OCI-LY1 (cell line): ENCODE results near the gene C2orf49.

Experiments
- H2AFZ ChIP-seq: fragments of 200-600 bp; sonication (generic), shearing (Covaris generic); 2 replicates; pipeline ENCODE4 v1.6.0; 2014; ENCODE audit warnings: antibody characterized with exemption, mild to moderate bottlenecking, low read length
- H3F3A ChIP-seq: fragments of 200-600 bp; sonication (generic), shearing (Covaris generic); 2 replicates; pipeline ENCODE4 v1.6.0; 2014; ENCODE audit warnings: mild to moderate bottlenecking, antibody characterized with exemption, low read length, moderate library complexity; ENCODE audit not compliant: insufficient read depth
- H3K27ac ChIP-seq: fragments of 200-600 bp; sonication (generic); 2 replicates; pipeline ENCODE4 v1.5.1; 2014; ENCODE audit warnings: low read length, mixed run types, mild to moderate bottlenecking, low read depth; ENCODE audit not compliant: poor library complexity, severe bottlenecking
- H3K27me3 ChIP-seq: fragments of 200-600 bp; sonication (generic); 2 replicates; pipeline ENCODE4 v1.6.0; 2014; ENCODE audit warnings: antibody characterized with exemption, mild to moderate bottlenecking, low read length, moderate library complexity; ENCODE audit not compliant: insufficient read depth
- H3K36me3 ChIP-seq: fragments of 200-600 bp; sonication (generic); 2 replicates; pipeline ENCODE4 v1.6.1; 2014; ENCODE audit warnings: mild to moderate bottlenecking, antibody characterized with exemption, low read length, moderate library complexity, mixed read lengths; ENCODE audit not compliant: insufficient read depth
- H3K4me1 ChIP-seq: fragments of 200-600 bp; sonication (generic); 2 replicates; pipeline ENCODE4 v1.5.1; 2014; ENCODE audit warnings: mild to moderate bottlenecking, low read length, moderate library complexity; ENCODE audit not compliant: insufficient read depth, severe bottlenecking
- H3K4me2 ChIP-seq: fragments of 200-600 bp; sonication (generic), shearing (Covaris generic); 2 replicates; pipeline ENCODE4 v1.6.1; 2014; ENCODE audit warnings: low read length
- H3K4me3 ChIP-seq: fragments of 200-600 bp; sonication (generic); 2 replicates; pipeline ENCODE4 v1.5.1; 2014; ENCODE audit warnings: low read length, low read depth, mild to moderate bottlenecking, mixed read lengths; ENCODE audit not compliant: poor library complexity, severe bottlenecking
- H3K79me2 ChIP-seq: fragments of 200-600 bp; shearing (Covaris generic); 2 replicates; pipeline ENCODE4 v1.6.1; 2016; ENCODE audit warnings: mixed run types, low read length, mixed read lengths; ENCODE audit not compliant: insufficient read depth
- H3K9ac ChIP-seq: fragments of 200-600 bp; sonication (generic), shearing (Covaris generic); 2 replicates; pipeline ENCODE4 v1.6.1; 2014; ENCODE audit warnings: mild to moderate bottlenecking, low read length, mixed read lengths
- H3K9me2 ChIP-seq: fragments of 200-600 bp; sonication (generic), shearing (Covaris generic); 2 replicates; pipeline ENCODE4 v1.6.1; 2014; ENCODE audit warnings: low read depth, mild to moderate bottlenecking, low read length, mixed read lengths
- H3K9me3 ChIP-seq: fragments of 200-600 bp; shearing (Covaris generic); 2 replicates; pipeline ENCODE4 v1.6.1; 2014; ENCODE audit warnings: low read length, mixed read lengths
- H4K20me1 ChIP-seq: fragments of 200-600 bp; sonication (generic), shearing (Covaris generic); 2 replicates; pipeline ENCODE4 v1.6.0; 2016; ENCODE audit warnings: mild to moderate bottlenecking, low read length; ENCODE audit not compliant: insufficient read depth
- CTCF ChIP-seq: fragments of 200-600 bp; sonication (generic), shearing (Covaris generic); IDR thresholded peaks from 2 replicates; pipeline ENCODE4 v1.5.1; 2017; ENCODE audit warnings: mild to moderate bottlenecking, antibody characterized with exemption, low read length, moderate library complexity, mixed read lengths
- EZH2 ChIP-seq: fragments of 200-600 bp; sonication (generic), shearing (Covaris generic); IDR thresholded peaks from 2 replicates; pipeline ENCODE4 v1.8.0; 2017; ENCODE audit warnings: borderline replicate concordance, mixed run types, mild to moderate bottlenecking, antibody characterized with exemption, low read length, moderate library complexity, mixed read lengths

C2orf49 gene

GRCh38 chr2:105379741-105380186 is 42.4 kb downstream of the C2orf49 start:
- Histone ChIP-seq H3K9me2 (no peaks in the 10 kb centered on the region), H3K79me2 (no peaks in the 10 kb centered on the region), H3K9ac (no peak overlapping the region), H3F3A (no peaks in the 10 kb centered on the region), H3K4me2 (no peak overlapping the region), H3K27me3 (peaks cover 8% of the 10 kb centered on the region; the same call in 1 of the 2 replicates), H3K36me3 (no peaks in the 10 kb centered on the region), H3K4me3 (no peak overlapping the region), H3K9me3 (no peaks in the 10 kb centered on the region), H2AFZ (no peak overlapping the region), H3K4me1 (no peaks in the 10 kb centered on the region), H3K27ac (no peak overlapping the region), H4K20me1 (no peaks in the 10 kb centered on the region)
- TF ChIP-seq EZH2, result no peak
- no peak for TF ChIP-seq CTCF

- Histone ChIP-seq H3K27ac (no peak overlapping the region), H3F3A (no peaks in the 10 kb centered on the region), H3K79me2 (no peaks in the 10 kb centered on the region)
Measured at GRCh38 chr2:105380432-105381100, 43.2 kb downstream of the C2orf49 start.

GRCh38 chr2:105381101-105381668 is 43.8 kb downstream of the C2orf49 start:
- Histone ChIP-seq H3F3A (no peaks in the 10 kb centered on the region), H3K27ac (no peak overlapping the region), H3K4me1 (no peaks in the 10 kb centered on the region)

More at GRCh38 chr2:105380432-105381100, 43.2 kb downstream of the C2orf49 start:
- H3K4me3 ChIP-seq, result no peak overlapping the region
- no peak overlapping the region for H3K4me2 ChIP-seq
- no peaks in the 10 kb centered on the region for H3K36me3 ChIP-seq
- no peaks in the 10 kb centered on the region for H4K20me1 ChIP-seq
- H2AFZ ChIP-seq, result no peak overlapping the region
- H3K9me3 ChIP-seq, result no peaks in the 10 kb centered on the region
- no peak for TF ChIP-seq CTCF
- no peak for TF ChIP-seq EZH2
- H3K4me1 ChIP-seq, result no peaks in the 10 kb centered on the region
- peaks cover 13% of the 10 kb centered on the region for H3K27me3 ChIP-seq
- no peaks in the 10 kb centered on the region for H3K9me2 ChIP-seq
- H3K9ac ChIP-seq, result no peak overlapping the region

More at GRCh38 chr2:105381101-105381668, 43.8 kb downstream of the C2orf49 start:
- Histone ChIP-seq H3K27me3 (peaks cover 11% of the 10 kb centered on the region), H3K79me2 (no peaks in the 10 kb centered on the region), H2AFZ (no peak overlapping the region), H3K9ac (no peak overlapping the region), H4K20me1 (no peaks in the 10 kb centered on the region), H3K36me3 (no peaks in the 10 kb centered on the region), H3K4me3 (no peak overlapping the region), H3K9me2 (no peaks in the 10 kb centered on the region), H3K9me3 (no peaks in the 10 kb centered on the region), H3K4me2 (no peak overlapping the region)
- TF ChIP-seq EZH2 (no peak), CTCF (no peak)
